GM12873 (cell line): ENCODE results near the gene TBC1D8.

Source experiments
- TF ChIP-seq, protein P1 (sequence below): IDR thresholded peaks from 2 replicates; pipeline ENCODE4 v1.5.1; 2012; ENCODE audit warnings: low read depth, mild to moderate bottlenecking, moderate library complexity, low read length, control low read depth; ENCODE audit not compliant: insufficient read depth; ENCODE audit errors: missing control alignments

TBC1D8 gene

DNA sequence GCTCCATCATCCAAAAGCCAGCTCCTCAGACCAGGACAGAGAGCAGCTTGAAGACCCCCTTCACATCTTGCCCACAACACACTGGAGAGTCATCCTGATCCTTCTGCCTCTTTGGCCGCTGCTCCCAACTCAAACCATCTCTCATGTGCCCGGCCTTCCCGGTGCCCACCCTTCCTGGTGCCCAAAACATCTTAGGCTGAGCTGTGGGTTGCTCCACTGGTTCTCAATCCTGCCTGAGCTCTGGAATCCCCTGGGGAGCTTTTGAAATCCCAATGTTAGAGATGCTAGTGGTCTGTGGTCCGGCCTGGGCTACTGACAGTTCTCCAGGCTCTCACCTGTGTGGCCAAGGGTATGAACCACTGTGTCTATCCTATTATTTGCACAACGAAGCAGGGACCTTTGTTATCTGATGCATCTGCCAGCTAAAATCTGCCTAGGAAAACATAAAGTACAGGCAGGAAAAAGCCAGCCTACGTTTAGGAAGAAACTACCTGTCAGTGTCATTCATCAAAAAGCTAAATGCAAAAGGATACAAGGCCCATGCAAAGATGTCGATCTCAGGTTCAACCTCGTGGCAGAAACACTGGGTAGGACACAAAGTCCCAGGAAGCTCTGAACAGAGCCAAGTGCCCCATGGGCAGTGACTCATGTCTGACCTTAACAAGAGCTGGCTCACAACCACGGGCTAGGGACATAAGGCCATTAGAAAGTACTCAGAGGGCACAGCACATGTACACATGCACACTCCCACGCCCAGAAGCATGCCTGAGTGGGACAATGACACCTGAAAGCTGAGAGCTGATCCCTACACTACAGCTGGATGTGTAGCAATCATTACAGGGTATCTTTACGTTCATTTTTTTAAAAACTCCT, 30.8 kb downstream of the TBC1D8 start:
- TF ChIP-seq, protein P1, sequence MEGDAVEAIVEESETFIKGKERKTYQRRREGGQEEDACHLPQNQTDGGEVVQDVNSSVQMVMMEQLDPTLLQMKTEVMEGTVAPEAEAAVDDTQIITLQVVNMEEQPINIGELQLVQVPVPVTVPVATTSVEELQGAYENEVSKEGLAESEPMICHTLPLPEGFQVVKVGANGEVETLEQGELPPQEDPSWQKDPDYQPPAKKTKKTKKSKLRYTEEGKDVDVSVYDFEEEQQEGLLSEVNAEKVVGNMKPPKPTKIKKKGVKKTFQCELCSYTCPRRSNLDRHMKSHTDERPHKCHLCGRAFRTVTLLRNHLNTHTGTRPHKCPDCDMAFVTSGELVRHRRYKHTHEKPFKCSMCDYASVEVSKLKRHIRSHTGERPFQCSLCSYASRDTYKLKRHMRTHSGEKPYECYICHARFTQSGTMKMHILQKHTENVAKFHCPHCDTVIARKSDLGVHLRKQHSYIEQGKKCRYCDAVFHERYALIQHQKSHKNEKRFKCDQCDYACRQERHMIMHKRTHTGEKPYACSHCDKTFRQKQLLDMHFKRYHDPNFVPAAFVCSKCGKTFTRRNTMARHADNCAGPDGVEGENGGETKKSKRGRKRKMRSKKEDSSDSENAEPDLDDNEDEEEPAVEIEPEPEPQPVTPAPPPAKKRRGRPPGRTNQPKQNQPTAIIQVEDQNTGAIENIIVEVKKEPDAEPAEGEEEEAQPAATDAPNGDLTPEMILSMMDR = no peak

DNA sequence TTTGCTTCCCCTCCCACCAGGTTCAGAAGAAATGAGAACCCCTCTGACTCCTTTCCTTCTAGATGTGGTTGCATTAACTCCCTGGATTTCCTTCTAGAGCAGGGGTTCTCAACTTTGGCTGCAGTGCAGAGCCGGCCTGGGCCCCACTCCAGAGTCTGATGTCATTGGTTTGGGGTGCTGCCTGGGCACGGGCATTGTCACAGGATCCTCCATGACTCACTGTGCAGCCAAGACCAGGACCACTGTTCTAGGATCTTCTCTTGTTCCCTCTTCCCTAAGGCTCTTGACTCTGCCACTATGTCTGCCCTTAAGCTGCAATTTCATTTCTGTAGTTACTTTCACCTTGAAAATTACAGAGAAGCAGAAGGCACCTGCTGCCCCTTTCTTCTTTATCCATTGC, 31.8 kb downstream of the TBC1D8 start:
- TF ChIP-seq, protein P1 = no peak

DNA sequence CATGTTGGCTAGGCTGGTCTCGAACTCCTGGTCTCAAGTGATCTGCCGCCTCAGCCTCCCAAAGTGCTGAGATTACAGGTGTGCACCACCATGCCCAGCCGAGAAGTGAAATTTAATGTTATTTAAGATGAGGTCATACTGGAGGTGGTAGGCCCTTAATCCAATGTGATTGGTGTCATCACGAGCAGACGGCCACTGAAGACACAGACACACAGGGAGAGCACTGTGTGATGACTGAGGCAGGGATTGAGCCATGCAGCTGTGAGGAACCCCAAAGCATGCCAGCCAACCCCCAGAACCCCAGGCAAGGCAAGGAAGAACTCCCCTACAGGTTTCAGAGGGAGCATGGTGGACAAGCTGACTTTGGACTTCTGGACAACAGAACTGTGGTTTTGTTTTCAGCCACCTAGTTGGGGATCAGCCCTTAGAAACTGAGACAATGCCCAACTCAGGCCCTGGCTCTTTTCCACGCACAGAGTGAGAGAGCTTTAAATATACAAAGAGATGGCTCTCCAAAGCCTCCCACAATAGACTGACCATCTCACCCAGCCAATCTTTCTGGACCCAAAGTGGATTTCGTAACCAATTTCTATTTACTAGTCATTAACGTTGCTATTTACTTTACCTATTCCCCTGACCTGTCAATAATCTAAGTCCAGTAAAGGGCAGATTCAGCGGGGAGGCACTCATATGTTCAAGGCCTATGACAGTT, 34.2 kb downstream of the TBC1D8 start:
- TF ChIP-seq, protein P1 = no peak

DNA sequence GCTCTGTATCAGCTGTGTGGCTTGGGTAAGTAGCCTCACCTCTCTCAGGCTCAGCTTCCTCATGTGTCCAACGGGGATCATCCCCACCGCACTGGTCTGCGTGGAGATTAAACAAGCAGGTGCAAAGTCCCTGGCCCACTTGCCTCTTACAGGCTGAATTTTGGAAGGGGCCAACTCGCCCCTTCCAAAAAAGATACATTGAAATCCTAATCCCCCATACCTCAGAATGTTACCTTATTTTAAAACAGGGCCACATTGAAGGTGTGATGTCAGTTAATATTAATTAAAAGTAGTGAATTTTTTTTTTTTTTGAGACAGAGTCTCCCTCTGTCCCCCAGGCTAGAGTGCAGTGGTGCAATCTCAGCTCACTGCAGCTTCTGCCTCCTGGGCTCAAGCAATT, 34.8 kb downstream of the TBC1D8 start:
- TF ChIP-seq, protein P1 = no peak

DNA sequence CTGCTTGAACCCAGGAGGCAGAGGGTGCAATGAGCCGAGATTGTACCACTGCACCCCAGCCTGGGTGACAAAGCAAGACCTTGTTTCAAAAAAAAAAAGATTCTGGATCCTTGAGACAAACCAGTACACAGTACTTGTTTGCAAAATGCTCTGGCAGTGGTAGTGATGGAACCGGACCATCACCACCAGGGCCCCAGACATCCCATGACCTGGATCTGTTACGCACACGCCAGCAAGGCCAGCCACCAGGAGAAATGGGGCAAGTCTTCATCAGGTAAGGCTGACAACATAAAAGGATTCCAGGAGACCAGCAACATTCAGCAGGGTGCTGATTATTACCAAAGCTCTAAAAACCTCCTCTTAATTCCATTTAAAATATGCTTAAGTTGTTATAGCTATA, 35.5 kb downstream of the TBC1D8 start:
- TF ChIP-seq, protein P1 = no peak

DNA sequence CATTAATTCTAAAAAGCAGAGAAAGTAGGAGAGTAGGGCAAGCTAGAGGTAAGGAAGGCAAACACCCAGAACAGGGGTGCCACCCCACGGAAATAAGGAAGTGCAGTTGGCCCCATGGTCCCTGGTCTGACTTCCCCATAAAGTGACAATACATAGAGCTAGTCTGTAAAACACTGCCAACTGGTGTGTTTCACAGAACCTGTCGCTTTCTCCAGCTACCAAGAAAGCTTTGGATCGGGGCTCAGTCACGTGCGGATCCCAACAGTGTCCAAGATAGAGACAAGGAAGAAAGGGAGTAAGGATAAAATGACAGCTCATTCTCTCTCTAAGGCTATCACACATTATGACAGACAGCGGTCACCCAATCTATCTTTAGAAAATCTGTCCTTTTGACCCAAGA, 36.4 kb downstream of the TBC1D8 start:
- TF ChIP-seq, protein P1 = no peak

DNA sequence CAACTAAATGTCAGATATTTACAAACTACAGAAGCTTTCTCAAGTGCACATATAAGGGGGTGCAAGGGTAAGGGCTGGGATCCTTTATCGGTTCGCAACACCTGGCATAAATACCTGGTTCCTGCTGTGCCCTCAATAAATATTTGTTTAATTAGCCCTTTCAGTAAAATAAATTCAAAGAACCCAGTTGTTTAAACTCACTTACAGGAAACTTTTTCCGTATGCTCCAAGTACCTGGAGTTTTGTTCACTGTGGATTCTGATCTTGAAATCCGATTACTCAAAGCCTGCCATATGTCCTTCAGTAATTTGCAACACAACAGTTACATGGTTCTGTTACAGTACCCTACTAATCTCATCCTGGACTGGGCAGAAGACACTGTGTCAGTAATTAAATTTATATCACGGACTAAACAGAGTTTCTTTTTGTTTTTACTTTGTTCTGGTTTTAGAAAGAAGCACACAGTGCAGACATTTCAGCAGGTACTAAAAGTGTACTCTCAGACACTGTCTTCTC, 36.9 kb downstream of the TBC1D8 start:
- TF ChIP-seq, protein P1 = no peak
